GM18499 (cell line): ENCODE results near the gene MED13L.

Experiments used
- ATAC-seq: cut with Tn5 transposase; IDR thresholded peaks from one replicate; pipeline ENCODE4 v1.9.1; 2021; ENCODE audit warnings: moderate number of reproducible peaks; ENCODE audit not compliant: insufficient read depth, unreplicated experiment

The MED13L gene

GRCh38 chr12:115936997-115937916, 340.2 kb downstream of the MED13L start:
- no peak for ATAC-seq

GRCh38 chr12:115934877-115935276, 342.6 kb downstream of the MED13L start:
- no peak for ATAC-seq

- no peak for ATAC-seq
These were observed 343.4 kb downstream of the MED13L start for GRCh38 chr12:115934046-115934445.

GRCh38 chr12:115932066-115932465, 345.4 kb downstream of the MED13L start:
- no peak for ATAC-seq

GRCh38 chr12:115930336-115930735, 347.2 kb downstream of the MED13L start:
- ATAC-seq, result no peak

- ATAC-seq, result no peak
These were observed 351.3 kb downstream of the MED13L start for GRCh38 chr12:115926037-115926670.

GRCh38 chr12:115923851-115924250, 353.6 kb downstream of the MED13L start:
- ATAC-seq, result no peak

- no peak for ATAC-seq
These were observed 354.4 kb downstream of the MED13L start for GRCh38 chr12:115922952-115923564.

GRCh38 chr12:115920395-115921183, 356.9 kb downstream of the MED13L start:
- ATAC-seq, result no peak

- ATAC-seq, result no peak
These were observed 358.7 kb downstream of the MED13L start for GRCh38 chr12:115918763-115919162.

GRCh38 chr12:115916910-115917668, 360.4 kb downstream of the MED13L start:
- ATAC-seq, result no peak

- no peak for ATAC-seq
These were observed 363.4 kb downstream of the MED13L start for GRCh38 chr12:115914122-115914521.

GRCh38 chr12:115912440-115912839, 365.1 kb downstream of the MED13L start:
- no peak for ATAC-seq

GRCh38 chr12:115911360-115911759, 366.1 kb downstream of the MED13L start:
- no peak for ATAC-seq

- ATAC-seq, result no peak
These were observed 367.4 kb downstream of the MED13L start for GRCh38 chr12:115910057-115910456.
